T47D (cell line): ENCODE measurements around the gene ILF3.

Experiments used
- DNase-seq, 2 experiments: peaks; one replicate each; pipeline versions ENCODE4 v3.0.0 to v3.0.0-alpha.2; 2011 to 2012; ENCODE audit warnings: low read depth in 1 of 2, low spot score in 1 of 2
- JUND ChIP-seq: IDR thresholded peaks from 2 replicates; pipeline ENCODE4 v1.6.1; 2012; ENCODE audit warnings: low read depth
- in situ Hi-C: cut with HindIII; loops from 2 replicates; pipeline ENCODE4 v1.10.0; 2016; ENCODE audit warnings: low sequenced_read_pairs, low pct_unique_long_range_greater_than_20kb

The ILF3 gene

DNA sequence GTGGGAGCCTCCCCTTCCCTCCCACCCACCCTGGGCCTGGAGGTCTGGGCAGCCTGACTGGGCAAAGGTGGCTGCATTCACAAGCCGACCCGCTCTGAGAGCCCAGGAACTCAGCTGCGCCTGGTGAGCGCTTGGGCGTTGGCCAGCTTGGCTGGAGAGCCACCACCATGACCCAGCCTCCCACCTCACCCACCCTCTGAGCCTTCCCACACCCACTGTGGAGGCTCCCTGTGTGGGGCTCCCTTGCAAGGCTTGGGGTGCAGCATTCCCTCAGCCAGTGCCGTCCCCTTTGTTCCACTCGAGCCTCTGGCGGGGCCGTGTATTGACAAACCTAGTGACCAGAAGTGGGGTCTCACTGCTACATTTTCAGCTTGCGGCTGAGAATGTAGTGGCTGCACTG is 32.0 kb downstream of the ILF3 start:
- in situ Hi-C loops: no loop called here
- no peak for TF ChIP-seq JUND
- no peak for DNase-seq

DNA sequence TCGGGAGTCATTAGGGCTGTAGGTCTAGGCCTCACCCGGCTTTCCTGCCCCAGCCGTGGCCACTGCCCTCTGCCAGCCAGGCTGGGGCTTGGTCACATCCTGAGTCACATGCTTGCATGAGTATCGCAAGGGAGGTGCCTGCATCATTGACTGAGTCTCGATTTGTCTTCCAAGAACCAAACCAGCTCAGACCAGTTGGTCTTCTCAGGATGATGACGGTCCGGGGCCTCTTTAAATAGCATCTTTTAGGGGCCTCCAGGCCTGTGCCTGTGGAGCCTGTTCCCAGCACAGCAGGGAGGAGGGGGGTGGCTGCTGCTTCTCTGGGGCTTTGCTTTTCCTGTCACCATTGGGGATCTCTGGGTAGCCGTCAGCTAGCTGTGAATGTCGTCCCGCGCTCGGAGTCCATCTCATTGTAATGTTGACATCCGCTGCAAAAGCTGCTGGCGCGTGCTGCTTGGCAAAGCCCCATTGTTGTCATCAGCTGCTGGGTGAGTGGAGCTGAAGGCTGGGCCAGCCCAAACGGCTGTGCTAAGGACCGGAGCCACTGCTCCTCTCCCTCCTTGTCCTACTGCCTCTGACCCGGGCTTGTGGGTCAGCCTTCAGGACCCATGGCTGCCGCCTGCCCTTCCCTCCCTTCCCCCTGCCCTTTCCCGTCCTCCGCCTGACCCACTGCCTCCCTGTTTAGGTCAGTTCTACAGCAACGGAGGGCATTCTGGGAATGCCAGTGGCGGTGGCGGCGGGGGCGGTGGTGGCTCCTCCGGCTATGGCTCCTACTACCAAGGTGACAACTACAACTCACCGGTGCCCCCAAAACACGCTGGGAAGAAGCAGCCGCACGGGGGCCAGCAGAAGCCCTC is 32.7 kb downstream of the ILF3 start:
- no peak for TF ChIP-seq JUND
- in situ Hi-C loops: no loop called here
- DNase-seq: no peak

DNA sequence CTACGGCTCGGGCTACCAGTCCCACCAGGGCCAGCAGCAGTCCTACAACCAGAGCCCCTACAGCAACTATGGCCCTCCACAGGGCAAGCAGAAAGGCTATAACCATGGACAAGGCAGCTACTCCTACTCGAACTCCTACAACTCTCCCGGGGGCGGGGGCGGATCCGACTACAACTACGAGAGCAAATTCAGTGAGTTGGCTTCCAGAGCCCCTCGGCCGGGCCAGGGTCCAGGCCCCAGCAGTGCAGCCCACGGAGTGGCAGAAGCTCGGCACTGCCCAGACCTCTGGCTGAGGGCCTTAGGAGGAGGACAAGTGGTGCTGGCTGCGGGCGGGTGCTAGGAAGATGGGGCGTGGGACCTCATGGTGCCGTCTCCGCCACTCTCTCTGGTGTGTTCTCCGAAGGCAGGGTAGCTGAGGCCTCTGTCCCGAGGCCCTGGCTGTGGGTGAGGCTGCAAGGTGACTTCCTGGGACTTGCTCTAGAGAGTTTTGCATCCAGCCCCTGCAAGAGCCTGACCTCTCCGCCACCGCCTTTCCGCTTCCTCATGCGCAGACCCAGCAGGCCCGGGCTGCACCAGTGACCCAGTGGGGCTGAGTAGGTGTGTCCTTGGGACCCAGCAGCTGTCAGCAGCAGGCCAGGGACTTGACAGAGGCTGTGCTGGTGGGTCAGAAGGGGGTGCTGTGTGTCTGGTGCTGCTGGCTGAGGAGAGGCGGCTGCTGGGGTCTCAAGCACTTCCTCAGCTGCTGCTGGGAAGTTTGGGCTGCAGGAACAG is 33.6 kb downstream of the ILF3 start:
- TF ChIP-seq JUND: no peak
- no peak for DNase-seq
- in situ Hi-C loops: no loop called here

DNA sequence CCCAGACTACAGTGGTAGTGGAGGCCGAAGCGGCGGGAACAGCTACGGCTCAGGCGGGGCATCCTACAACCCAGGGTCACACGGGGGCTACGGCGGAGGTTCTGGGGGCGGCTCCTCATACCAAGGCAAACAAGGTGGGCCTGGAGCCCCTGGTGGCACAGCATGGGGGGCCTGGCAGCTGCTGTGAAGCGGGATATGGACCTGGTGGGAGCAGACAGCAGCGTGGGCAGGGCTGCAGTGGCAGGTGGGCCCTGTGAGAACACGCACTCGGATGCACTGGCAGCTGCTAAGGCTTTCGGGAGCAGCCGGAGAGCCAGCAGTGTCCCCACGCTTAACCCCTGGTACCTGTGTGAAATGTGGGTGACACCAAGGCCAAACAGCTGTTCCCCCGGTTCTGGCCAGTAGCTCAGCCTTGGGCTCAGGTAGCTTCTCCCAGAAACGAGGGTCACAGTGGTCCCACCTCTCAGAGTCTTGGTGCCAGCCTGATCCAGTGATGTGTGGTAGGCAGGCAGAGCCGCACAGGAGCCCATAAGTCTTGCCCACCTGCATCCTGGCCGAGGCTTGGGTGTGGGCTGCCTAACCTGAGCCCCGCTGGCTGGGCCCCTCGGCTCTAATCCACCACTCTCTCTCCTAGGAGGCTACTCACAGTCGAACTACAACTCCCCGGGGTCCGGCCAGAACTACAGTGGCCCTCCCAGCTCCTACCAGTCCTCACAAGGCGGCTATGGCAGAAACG is 34.6 kb downstream of the ILF3 start:
- no peak for TF ChIP-seq JUND
- DNase-seq: no peak
- in situ Hi-C loops: no loop called here

DNA sequence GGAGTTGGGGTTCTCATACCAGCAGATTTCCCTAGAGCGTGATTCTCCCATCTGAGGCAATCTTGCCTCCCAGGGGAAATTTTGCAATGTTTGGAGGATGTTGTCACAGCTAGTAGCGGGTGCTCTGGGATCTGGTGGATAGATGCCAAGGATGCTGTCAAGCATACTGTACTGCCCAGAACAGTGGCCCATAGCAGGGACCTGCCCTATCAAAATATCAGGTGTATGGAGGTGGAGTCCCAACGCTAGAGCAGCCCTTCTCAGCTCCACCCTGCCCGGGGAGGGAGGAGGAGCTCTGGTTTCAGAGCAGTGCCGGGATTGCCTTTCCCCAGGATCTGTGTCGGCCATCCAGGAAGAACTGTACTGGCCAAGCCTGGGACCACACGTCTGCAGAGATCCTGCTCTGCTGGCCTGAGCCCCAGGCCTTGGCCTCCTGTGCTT is 36.2 kb downstream of the ILF3 start:
- no peak for TF ChIP-seq JUND
- no peak for DNase-seq
- in situ Hi-C loops: no loop called here

DNA sequence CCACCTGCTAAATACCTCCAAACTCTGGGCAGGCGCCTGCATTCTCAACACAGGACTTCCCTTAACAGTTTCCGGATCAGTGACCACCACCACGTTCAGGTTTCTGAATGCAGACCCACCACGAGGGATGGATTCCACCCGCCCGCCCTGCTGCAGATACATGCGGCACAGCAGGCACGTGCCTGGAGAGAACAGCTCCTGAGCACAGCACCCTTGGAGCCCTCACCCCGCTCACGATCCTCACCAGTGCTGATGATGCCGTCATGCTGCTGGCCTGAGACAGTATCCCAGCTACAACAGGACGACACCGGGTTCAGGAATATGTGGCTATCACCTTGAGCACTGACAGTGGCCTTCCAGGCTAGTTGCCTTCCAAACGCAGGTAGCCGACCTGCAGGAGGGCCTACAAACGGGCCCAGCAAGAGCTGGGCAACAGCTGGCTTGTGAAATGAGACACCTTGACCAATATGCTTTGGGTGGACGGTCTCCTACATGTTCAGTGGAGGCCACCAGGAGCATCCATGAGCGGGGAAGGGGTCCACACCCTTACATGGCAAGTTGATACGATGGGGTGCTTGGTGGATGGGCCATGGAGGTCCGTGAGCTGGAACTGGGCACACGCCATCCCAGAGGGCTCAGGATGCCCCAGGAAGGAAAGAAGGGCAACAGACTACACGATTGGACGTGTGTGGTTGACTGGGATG is 37.2 kb downstream of the ILF3 start:
- DNase-seq: no peak
- in situ Hi-C loops: no loop called here
- TF ChIP-seq JUND: no peak

DNA sequence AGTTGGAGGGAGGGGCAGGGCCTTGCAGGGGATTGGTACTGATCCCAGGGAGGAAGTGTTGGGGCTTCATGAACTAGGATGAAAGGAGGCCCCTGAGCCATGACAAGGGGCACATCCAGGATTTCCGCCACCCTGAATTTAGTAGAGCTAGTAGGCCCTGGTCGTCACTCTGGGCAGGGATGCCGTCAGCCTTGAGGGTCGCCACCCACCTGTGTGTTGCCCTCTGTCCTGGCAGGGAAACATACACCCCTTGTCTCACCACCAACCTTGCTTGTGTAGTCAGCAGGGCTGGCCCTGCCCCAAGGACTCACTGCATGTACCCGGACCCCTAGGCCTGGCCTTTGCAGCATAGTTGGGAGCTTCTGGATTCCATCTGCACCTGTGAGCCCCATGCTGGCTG is 37.7 kb downstream of the ILF3 start:
- in situ Hi-C loops: no loop called here
- DNase-seq: no peak
- TF ChIP-seq JUND: no peak

DNA sequence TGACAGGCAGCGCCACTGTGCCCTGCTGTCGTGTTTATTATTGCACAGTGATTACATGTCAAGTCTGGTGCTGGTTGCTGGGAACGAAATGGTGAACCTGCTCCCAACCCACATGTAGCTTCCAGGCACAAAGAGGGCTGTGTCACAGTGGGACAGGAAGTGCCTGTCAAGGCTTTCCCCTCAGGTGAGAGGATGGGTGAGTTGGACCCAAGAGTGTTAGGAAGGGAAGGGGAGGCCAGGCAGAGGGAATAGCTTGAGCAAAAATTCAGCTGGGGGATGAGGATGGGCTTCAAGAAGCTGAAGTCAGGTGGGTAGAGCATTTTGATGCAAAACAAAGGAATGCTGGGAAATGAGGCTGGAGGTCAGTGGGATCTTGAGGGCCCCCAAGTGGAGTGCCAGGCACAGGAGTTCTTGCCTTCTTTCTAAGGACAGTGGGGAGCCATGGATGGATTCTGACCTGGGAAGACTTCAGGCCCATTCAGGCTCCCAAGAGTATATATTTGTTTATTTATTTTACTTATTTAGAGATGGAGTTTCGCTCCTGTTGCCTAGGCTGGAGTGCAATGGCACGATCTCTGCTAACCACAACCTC is 38.6 kb downstream of the ILF3 start:
- DNase-seq: no peak
- no peak for TF ChIP-seq JUND
- in situ Hi-C loops: no loop called here

DNA sequence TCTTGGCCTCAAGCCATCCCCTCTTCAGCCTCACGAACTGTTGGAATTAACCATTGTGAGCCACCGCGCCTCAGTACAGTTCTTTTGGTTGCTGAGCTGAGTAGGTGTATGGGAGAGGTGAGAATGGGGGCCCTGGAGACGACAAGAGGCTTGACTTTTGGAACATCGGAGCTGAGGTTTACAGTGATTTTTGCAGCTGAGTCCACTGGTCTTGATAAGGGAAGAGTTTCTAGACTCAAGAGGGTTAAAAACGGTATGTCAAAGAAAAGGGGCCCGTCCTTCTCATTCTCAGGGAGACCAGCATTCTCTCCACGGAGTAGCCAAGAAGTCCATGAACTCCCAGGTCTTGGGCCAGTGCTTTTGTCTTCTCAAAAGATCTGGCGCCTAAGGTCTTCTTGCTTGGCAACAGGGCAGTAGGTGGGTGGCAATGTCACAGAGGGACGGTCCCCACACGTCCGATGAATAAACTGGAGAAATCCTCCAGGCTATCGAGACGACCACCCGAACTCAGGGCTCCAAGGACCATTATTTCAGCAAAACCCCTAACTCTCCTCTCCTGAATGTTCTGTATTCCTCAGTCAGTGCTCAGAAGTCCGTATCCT is 40.7 kb downstream of the ILF3 start:
- DNase-seq: no peak
- in situ Hi-C loops: no loop called here
- TF ChIP-seq JUND: no peak

DNA sequence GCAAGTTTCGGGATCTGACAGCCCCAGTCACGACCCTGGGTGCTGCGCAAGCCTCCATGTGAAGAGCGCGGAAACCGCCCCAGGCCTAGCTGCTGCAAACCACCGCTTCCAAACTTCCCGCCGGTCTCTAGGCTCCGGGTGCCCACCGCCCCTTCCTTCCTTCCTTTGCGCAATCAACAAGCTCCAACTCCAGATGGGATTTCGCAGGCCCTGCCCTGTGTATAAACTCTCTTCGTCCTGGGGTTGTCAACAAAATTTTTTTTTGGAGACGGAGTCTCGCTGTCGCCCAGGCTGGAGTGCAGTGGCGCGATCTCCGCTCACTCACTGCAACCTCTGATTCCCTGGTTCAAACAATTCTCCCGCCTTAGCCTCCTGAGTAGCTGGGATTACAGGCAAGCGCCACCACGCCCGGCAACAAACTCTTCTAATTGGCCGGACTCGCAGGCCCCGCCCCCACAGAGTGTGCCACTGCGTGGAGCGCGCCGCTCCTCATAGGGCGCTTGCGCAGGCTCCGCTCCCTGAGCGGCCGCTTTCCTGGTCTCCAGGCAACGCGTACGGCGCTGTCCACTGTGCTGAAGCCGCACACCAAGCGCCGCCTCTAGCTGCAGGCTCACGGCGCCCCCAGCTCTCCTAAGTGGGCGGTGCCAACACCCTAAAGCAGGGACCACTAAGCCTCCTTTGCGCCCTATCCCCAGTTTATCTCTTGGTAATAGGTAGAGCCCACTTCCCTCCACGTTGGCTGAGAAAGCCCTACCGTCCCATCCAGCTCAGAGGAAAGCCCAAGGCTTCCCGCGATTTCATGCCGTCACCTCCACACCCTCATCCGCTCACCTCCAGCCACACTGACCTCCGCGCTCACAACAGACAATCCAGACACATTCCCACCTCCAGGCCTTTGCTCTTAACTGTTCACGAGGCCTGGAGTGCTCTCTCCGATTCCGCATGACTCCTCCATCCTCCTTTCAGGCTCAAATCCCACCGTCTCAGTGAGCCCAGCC is 41.6 kb downstream of the ILF3 start:
- in situ Hi-C loops: no loop called here
- DNase-seq: peak; percentile 89 to 95
- TF ChIP-seq JUND: no peak
